GM15510 (cell line): ENCODE results near the gene NPTX1.

Experiments used
- POLR2A ChIP-seq: IDR thresholded peaks from 3 replicates; pipeline ENCODE4 v1.6.1; 2011; ENCODE audit warnings: borderline replicate concordance; ENCODE audit not compliant: insufficient read length; ENCODE audit errors: extremely low read depth

NPTX1 gene, protein sequence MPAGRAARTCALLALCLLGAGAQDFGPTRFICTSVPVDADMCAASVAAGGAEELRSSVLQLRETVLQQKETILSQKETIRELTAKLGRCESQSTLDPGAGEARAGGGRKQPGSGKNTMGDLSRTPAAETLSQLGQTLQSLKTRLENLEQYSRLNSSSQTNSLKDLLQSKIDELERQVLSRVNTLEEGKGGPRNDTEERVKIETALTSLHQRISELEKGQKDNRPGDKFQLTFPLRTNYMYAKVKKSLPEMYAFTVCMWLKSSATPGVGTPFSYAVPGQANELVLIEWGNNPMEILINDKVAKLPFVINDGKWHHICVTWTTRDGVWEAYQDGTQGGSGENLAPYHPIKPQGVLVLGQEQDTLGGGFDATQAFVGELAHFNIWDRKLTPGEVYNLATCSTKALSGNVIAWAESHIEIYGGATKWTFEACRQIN

GRCh38 chr17:80475910-80476876, at the start of gene NPTX1:
Gene NPTX1 (minus strand): TSS chr17:80476607. CDS start chr17:80476446, 161 bp downstream.
- TF ChIP-seq POLR2A: no peak

- no peak for TF ChIP-seq POLR2A
Measured at GRCh38 chr17:80523956-80524712, 47.7 kb upstream of the NPTX1 start.

DNA sequence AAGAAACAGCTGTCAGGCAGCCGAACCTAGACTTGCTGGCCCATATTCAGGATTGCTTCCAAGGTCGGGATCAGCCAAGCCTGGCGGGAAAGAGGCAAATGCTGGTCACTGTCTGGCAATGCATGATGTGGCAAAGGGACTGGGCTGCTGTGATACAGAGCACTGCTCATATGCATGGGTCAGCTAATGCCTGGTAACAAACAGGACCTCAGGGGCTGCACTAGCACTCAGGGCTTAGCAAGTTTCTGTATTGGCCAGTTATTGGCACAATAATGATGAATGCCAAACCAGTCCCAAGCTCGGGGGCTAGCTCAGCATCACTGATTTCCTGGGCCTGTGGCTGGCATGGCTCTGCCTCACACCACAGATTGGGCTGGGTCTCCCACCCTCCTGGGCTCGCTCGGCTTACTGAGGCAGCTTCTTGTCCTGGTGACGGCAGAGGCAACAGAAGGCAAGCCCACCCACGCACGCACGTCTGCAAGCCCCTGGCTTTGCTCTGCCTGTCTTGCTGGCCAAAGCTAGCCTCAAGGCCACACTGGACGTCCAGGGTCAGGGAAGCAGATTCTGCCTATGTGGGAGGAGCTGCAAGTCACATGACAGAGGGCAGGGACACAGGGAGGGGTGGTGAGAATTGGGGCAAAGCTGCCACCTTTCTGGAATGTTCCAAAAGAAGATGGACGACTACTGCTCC, 46.8 kb upstream of the NPTX1 start:
- no peak for TF ChIP-seq POLR2A

GRCh38 chr17:80520810-80521455, 44.5 kb upstream of the NPTX1 start:
- TF ChIP-seq POLR2A: no peak

DNA sequence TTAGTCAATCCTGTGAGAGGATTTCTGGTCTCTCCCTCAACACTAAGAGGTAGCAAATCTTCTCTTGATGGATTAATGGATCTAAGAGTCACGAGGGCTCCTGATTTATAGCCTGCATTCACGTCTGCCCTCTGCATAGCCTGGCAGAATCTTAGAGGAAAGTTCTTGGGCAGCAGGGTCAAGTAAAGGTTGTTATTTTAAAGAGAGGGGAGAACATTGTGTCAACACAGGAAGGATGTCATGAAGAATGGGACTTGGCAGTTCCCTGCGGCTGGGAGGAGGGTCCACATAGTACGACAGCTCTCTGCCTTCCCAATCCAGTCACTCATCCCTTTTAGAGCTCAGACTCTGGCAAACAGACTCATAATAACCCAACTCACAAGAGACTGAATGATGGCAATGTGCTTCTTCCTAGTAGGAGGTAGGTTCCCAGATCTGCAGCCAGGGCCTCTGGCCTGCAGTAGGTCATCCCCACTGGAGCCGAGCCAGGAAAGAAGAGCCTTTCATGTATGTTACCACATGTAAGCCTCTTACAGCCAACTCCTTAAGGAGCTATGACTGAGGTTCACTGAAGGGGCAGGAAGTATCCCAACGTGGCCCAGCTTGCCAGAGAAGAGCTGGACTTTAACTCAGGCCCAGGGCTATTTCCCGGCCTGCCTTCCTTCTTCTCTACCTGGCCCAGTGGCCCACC, 42.8 kb upstream of the NPTX1 start:
- TF ChIP-seq POLR2A: no peak

GRCh38 chr17:80518392-80518791, 42.0 kb upstream of the NPTX1 start:
- TF ChIP-seq POLR2A: no peak

GRCh38 chr17:80517641-80518040, 41.2 kb upstream of the NPTX1 start:
- no peak for TF ChIP-seq POLR2A

DNA sequence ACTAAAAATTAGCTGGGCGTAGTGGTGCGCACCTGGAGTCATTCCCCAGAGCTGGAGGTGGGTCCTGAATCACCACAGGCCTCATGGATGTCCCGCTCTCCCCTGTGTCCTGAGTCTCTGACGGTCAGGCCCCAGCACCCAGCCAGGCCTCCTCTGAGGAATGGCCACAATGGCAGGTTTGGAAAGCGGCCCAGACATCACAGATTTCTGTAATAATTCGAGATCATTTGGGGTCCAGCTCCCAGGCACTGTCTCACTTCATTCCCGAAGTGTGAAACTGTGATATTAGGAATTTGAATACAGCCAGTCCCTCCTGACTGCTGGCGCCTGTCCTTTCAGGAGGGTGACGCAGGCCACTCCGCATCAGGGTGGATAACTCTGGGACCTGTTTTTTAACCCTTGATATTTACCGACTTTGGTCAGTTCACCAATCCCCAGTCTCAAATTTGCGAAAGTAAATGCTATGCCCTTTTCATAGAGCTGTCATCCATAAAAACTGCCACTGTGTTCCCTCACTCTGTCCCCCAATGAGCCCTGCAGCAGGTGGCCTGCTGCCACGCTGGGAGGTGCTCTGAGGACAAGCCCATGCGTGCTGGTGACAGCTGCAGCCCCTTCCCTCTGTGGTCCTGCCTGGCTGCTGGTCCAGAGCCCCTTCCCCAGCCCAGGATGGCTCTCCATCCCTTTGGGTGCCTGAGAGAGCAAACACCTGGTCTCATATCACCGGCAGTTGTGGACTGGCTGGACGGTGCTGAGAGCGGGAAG, 39.9 kb upstream of the NPTX1 start:
- no peak for TF ChIP-seq POLR2A

- no peak for TF ChIP-seq POLR2A
Measured at GRCh38 chr17:80513892-80514291, 37.5 kb upstream of the NPTX1 start.

DNA sequence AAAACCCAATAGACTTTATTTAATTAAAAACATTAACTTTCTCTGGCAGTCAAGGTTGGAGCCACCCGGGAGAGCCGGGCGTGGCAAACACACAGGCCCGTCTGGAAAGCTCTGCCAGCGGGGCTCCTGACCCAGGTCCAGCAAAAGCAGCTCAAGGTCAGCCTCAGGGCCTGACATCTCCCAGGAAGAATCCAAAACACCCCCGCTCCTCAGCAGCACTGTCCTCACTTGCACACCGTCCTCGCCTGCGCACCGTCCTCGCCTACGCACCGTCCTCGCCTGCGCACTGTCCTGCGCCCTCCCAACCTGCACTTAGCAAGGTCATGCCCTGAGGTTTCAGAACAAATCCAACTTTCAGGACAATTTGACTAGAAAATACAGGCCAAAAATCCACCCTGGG, 36.8 kb upstream of the NPTX1 start:
- TF ChIP-seq POLR2A: no peak

DNA sequence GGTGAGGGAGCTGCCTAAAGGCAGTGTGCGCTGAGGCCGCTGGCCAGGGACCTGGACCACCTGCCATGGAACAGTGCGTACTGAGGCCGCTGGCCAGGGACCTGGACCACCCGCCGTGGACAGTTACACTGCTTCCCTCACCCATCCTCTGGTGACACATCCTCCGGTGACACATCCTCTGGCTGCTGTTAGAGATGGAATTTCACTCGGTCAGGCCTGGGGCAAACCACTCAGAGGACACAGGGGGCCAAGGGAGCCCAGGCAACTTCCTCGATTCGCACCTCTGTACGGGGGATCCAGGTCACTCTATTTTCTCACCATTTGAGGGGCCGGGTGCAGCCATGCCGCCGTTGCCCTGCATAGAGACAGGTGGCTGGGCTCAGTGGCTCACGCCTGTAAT, 35.8 kb upstream of the NPTX1 start:
- no peak for TF ChIP-seq POLR2A
